22Rv1 (cell line): ENCODE data around the gene SPCS1.

Source experiments
- H3K27ac ChIP-seq: fragments of 450-650 bp; 2 replicates; pipeline ENCODE4 v1.5.1; 2017
- ZFX ChIP-seq: fragments of 450-650 bp; IDR thresholded peaks from 2 replicates; pipeline ENCODE4 v1.6.1; 2017; ENCODE audit warnings: antibody characterized with exemption, borderline replicate concordance
- TF ChIP-seq, protein P1 (sequence below): fragments of 450-650 bp; IDR thresholded peaks from 2 replicates; pipeline ENCODE4 v1.5.1; 2017; ENCODE audit warnings: mild to moderate bottlenecking

The SPCS1 gene

DNA sequence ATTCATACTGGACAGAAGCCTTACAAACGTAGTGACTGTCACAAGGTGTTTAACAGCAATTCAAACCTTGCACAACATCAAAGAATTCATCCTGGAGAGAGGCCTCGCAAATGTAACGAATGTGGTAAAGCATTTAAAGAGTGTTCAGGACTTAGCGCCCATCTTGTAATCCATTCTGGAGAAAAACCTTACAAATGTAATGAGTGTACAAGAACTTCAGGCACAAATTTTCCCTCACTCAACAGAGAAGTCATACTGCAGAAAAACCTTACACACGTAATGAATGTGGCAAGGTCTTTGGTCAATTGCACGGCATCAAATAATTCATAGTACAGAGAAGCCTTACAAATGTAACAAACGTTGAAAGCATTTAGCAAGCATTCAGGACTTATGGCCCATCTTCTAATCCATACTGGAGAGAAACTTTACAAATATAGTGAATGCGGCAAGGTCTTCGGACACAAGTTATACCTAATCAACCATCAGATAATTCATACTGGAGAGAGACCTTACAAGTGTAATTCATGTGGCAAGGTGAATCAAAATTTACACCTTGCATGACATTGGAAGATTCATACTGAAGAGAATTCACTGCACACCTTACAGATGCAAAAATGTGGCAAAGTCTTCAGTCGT lies 27.5 kb downstream of the SPCS1 start:
- no peak overlapping the region for H3K27ac ChIP-seq
- TF ChIP-seq ZFX, result no peak
- TF ChIP-seq, protein P1, sequence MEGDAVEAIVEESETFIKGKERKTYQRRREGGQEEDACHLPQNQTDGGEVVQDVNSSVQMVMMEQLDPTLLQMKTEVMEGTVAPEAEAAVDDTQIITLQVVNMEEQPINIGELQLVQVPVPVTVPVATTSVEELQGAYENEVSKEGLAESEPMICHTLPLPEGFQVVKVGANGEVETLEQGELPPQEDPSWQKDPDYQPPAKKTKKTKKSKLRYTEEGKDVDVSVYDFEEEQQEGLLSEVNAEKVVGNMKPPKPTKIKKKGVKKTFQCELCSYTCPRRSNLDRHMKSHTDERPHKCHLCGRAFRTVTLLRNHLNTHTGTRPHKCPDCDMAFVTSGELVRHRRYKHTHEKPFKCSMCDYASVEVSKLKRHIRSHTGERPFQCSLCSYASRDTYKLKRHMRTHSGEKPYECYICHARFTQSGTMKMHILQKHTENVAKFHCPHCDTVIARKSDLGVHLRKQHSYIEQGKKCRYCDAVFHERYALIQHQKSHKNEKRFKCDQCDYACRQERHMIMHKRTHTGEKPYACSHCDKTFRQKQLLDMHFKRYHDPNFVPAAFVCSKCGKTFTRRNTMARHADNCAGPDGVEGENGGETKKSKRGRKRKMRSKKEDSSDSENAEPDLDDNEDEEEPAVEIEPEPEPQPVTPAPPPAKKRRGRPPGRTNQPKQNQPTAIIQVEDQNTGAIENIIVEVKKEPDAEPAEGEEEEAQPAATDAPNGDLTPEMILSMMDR, result no peak

DNA sequence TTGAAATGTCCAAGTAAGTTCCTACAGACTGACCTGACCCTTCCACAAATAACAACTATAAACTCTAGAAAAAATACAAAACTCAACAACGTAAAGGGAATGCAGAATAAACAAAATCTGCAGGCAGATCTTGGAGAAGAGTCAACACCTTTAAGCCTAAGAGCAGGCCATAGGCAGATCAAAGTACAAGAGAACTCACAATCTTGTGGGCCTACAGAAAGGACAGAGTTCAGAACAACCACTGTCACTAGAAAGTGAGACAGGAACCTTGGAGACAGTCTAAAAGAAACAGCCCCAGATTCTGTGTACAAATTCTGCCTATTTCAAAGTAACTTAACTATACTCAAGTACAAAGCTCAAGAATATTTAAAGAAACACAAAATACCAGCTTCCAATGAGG lies 33.8 kb downstream of the SPCS1 start:
- TF ChIP-seq, protein P1, result no peak
- no peak for TF ChIP-seq ZFX
- no peak overlapping the region for H3K27ac ChIP-seq

DNA sequence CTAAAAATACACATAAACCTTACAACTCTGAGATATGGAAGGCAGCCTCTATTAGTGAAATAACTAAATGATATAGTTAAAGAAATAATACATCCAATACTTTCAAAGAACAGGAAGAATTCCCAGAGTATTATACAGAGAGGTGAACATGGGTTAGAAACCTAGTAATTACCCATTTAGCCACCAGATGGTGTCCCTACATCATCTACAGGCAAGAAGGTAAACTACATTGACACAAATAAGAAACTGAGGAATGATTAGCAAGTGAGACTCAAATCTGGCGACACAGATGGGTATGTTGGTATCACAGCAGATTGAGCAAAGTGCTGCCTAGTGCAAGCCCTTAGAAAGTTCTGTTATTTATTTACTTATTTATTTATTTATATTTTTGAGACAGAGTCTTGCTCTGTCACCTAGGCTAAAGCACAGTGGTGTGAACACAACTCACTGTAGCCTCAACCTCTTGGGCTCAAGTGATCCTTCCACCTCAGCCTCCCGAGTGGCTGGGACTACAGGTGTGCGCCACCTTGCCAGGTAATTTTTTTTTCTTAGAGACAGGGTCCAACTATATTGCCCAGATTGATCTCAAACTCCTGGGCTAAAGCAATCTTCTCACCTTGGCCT lies 36.6 kb downstream of the SPCS1 start:
- TF ChIP-seq, protein P1, result peak; percentile 71
- no peak for TF ChIP-seq ZFX
- H3K27ac ChIP-seq, result no peak overlapping the region

DNA sequence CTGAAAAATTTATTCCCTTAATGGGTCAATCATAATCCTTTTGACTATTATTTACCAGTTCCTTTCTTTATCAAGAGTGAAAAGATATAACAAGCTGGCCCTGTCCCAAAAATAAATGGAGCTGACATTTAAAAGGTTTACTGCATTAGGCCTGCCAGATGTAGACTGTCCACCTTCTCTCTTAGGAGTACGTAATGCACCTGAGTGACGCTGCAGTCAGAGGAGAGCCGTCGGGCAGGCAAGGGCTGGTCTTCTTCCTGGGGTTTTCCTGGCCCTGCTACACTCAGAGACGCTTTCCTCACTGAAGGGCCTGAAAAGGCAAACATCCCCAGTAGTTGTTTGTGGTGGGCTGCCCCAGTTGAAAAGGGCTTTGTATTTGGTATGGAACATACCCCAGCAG lies 37.2 kb downstream of the SPCS1 start:
- TF ChIP-seq, protein P1, result no peak
- no peak for TF ChIP-seq ZFX

DNA sequence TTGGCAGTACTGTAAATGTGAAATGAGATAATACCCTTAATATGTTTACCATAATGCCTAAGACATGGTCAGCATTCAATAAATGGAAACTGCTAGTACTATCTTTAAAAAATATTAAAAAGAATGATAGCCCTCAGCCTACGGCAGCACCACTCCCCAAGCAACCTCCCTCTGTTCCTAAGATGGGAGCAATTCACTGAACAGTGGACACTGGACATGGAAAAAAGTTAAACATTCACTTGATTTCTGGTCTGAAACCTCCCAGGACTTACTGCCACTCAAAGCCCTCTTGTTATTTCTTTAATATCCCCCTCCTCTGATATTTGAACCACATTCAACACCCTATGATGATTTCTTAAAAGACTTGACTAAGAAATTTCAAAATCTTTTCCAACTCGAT lies 37.8 kb downstream of the SPCS1 start:
- TF ChIP-seq ZFX, result no peak
- TF ChIP-seq, protein P1, result no peak
- no peak overlapping the region for H3K27ac ChIP-seq

More for the DNA sequence above, 37.2 kb downstream of the SPCS1 start:
- no peak overlapping the region for H3K27ac ChIP-seq

DNA sequence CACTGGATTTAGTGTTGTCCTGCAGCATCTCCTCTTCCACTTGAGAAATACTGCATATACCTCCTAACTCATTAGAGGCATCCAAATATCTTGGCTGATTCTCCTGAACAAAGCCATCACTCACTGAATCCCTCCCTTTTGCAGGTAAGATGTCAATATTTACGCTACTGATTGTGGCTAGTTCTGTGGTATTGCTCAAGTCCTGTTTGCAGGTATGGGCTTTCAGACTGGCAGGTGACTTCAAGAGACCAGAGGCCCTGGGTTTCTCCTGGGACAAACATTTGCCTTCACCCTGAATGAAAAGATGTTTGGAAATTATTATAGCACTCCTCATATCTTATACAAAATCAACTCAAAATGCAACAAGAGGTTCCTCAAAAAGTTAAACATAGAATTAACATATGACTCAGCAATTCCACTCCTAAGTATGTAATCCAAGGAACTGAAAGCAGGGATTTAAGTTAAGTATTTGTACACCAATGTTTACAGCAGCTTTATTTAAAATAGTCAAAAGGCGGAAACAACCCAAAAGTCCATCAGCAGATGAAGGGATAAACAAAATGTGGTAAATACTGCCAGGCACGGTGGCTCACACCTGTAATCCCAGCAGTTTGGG lies 46.2 kb downstream of the SPCS1 start:
- H3K27ac ChIP-seq, result no peak overlapping the region
- TF ChIP-seq, protein P1, result no peak
- no peak for TF ChIP-seq ZFX

DNA sequence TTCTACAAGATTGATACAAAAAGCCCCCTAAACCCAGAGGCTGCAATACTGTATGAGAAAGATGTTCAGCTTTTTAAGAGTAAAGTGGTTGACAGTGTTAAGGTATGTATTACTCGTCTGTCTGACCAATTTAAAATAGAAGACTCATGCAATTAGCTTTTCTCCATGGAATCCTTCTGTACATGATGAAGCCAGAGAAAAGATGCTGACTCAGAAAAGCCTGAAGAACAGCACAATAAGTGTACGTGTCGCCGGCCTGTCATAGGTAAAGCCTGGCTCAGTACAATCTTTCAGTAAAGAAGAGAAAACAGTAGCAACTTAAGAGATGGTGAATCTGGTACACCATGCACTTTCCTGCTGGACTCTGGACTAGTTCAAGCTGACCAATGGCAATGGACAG lies 48.5 kb downstream of the SPCS1 start:
- TF ChIP-seq, protein P1, result no peak
- no peak for TF ChIP-seq ZFX

More for the DNA sequence above, 48.5 kb downstream of the SPCS1 start:
- no peak overlapping the region for H3K27ac ChIP-seq
